Islet precursor cell (in vitro differentiated cells): Measurements from ENCODE around the gene MMP28.
"Not testable (repeated sequence)": the region's sequence is repeated elsewhere in the genome, so short reads cannot be mapped to it uniquely, and the experiment has no call there.

Source experiments
- DNase-seq: peaks from one replicate; pipeline ENCODE4 v3.0.0-alpha.2; 2018

The MMP28 gene

GRCh38 chr17:35765086-35765710 is 30.2 kb downstream of the MMP28 start:
- peak; percentile 94 for DNase-seq

- DNase-seq: peak; percentile 99
Measured at GRCh38 chr17:35764123-35764991, 31.1 kb downstream of the MMP28 start.

- no peak for DNase-seq
Measured at GRCh38 chr17:35763767-35764122, 31.7 kb downstream of the MMP28 start.

- no peak for DNase-seq
Measured at GRCh38 chr17:35761601-35762000, 33.8 kb downstream of the MMP28 start.

GRCh38 chr17:35760587-35760986 is 34.9 kb downstream of the MMP28 start, which contains the start of gene C17orf50:
TSS of gene C17orf50 (plus strand) at chr17:35760887. CDS start at chr17:35760942, 55 bp downstream.
- DNase-seq: no peak

- no peak for DNase-seq
Measured at GRCh38 chr17:35757243-35757642, 38.2 kb downstream of the MMP28 start.

GRCh38 chr17:35752945-35753764 is 42.3 kb downstream of the MMP28 start, which contains the start of gene GAS2L2:
TSS of gene GAS2L2 (minus strand) at chr17:35753239. CDS start at chr17:35752850, 389 bp downstream.
- DNase-seq: no peak

- DNase-seq: no peak
Measured at GRCh38 chr17:35752471-35752870, 43.0 kb downstream of the MMP28 start.

GRCh38 chr17:35751541-35751940 is 43.9 kb downstream of the MMP28 start:
- DNase-seq: not testable (repeated sequence)

GRCh38 chr17:35750526-35751395 is 44.7 kb downstream of the MMP28 start:
- DNase-seq: no peak

GRCh38 chr17:35749560-35750412 is 45.7 kb downstream of the MMP28 start:
- peak; percentile 76 for DNase-seq

- no peak for DNase-seq
Measured at GRCh38 chr17:35748979-35749378, 46.5 kb downstream of the MMP28 start.

GRCh38 chr17:35748341-35748841 is 47.0 kb downstream of the MMP28 start:
- DNase-seq: no peak

- DNase-seq: peak; percentile 92
Measured at GRCh38 chr17:35747540-35748017, 47.9 kb downstream of the MMP28 start.

GRCh38 chr17:35745749-35746320 is 49.6 kb downstream of the MMP28 start:
- DNase-seq: peak; percentile 51

- DNase-seq: peak; percentile 50
Measured at GRCh38 chr17:35745246-35745645, 50.2 kb downstream of the MMP28 start.

GRCh38 chr17:35744830-35745229 is 50.6 kb downstream of the MMP28 start:
- DNase-seq: no peak

GRCh38 chr17:35743626-35744328 is 51.7 kb downstream of the MMP28 start:
- peak; percentile 85 for DNase-seq

- no peak for DNase-seq
Measured at GRCh38 chr17:35742896-35743477, 52.5 kb downstream of the MMP28 start.
